ENCODE measurements around the gene CDCA7L.
"Not testable (repeated sequence)": the region's sequence is repeated elsewhere in the genome, so short reads cannot be mapped to it uniquely, and the experiment has no call there.

CDCA7L gene

GRCh38 chr7:21944616-21945453 lies 864 bp downstream of the CDCA7L start:
- peak overlapping the region; percentile 79 for H3K4me3 ChIP-seq (ENCODE audit: low read depth, low read length)

- H3K4me3 ChIP-seq (ENCODE audit: low read depth, low read length) = no peak overlapping the region
These were observed 2.3 kb downstream of the CDCA7L start for GRCh38 chr7:21943436-21943835.

- no peak overlapping the region for H3K4me3 ChIP-seq (ENCODE audit: low read depth, low read length)
These were observed 2.7 kb downstream of the CDCA7L start for GRCh38 chr7:21942955-21943354.

GRCh38 chr7:21941611-21942141 lies 4.0 kb downstream of the CDCA7L start:
- H3K4me3 ChIP-seq (ENCODE audit: low read depth, low read length) = no peak overlapping the region

- no peak overlapping the region for H3K4me3 ChIP-seq (ENCODE audit: low read depth, low read length)
These were observed 5.8 kb downstream of the CDCA7L start for GRCh38 chr7:21939858-21940372.

- no peak overlapping the region for H3K4me3 ChIP-seq (ENCODE audit: low read depth, low read length)
These were observed 6.4 kb downstream of the CDCA7L start for GRCh38 chr7:21939136-21939857.

- no peak overlapping the region for H3K4me3 ChIP-seq (ENCODE audit: low read depth, low read length)
These were observed 7.2 kb downstream of the CDCA7L start for GRCh38 chr7:21938463-21938862.

- no peak overlapping the region for H3K4me3 ChIP-seq (ENCODE audit: low read depth, low read length)
These were observed 10.9 kb downstream of the CDCA7L start for GRCh38 chr7:21934808-21935207.

- not testable (repeated sequence) for H3K4me3 ChIP-seq (ENCODE audit: low read depth, low read length)
These were observed 12.4 kb downstream of the CDCA7L start for GRCh38 chr7:21933293-21933692.

- H3K4me3 ChIP-seq (ENCODE audit: low read depth, low read length) = no peak overlapping the region
These were observed 18.0 kb downstream of the CDCA7L start for GRCh38 chr7:21927693-21928092.

- no peak overlapping the region for H3K4me3 ChIP-seq (ENCODE audit: low read depth, low read length)
These were observed 19.3 kb downstream of the CDCA7L start for GRCh38 chr7:21926448-21926847.

- H3K4me3 ChIP-seq (ENCODE audit: low read depth, low read length) = no peak overlapping the region
These were observed 22.0 kb downstream of the CDCA7L start for GRCh38 chr7:21923658-21924057.

GRCh38 chr7:21922605-21923004 lies 23.1 kb downstream of the CDCA7L start:
- no peak overlapping the region for H3K4me3 ChIP-seq (ENCODE audit: low read depth, low read length)

GRCh38 chr7:21920936-21921335 lies 24.8 kb downstream of the CDCA7L start:
- H3K4me3 ChIP-seq (ENCODE audit: low read depth, low read length) = no peak overlapping the region

GRCh38 chr7:21918216-21918615 lies 27.5 kb downstream of the CDCA7L start:
- H3K4me3 ChIP-seq (ENCODE audit: low read depth, low read length) = no peak overlapping the region

GRCh38 chr7:21916629-21917028 lies 29.1 kb downstream of the CDCA7L start:
- H3K4me3 ChIP-seq (ENCODE audit: low read depth, low read length) = no peak overlapping the region

- H3K4me3 ChIP-seq (ENCODE audit: low read depth, low read length) = no peak overlapping the region
These were observed 29.5 kb downstream of the CDCA7L start for GRCh38 chr7:21916176-21916575.

- H3K4me3 ChIP-seq (ENCODE audit: low read depth, low read length) = no peak overlapping the region
These were observed 30.6 kb downstream of the CDCA7L start for GRCh38 chr7:21915140-21915539.

GRCh38 chr7:21914671-21915070 lies 31.0 kb downstream of the CDCA7L start:
- no peak overlapping the region for H3K4me3 ChIP-seq (ENCODE audit: low read depth, low read length)

GRCh38 chr7:21912931-21913780 lies 32.5 kb downstream of the CDCA7L start:
- H3K4me3 ChIP-seq (ENCODE audit: low read depth, low read length) = no peak overlapping the region

- no peak overlapping the region for H3K4me3 ChIP-seq (ENCODE audit: low read depth, low read length)
These were observed 33.4 kb downstream of the CDCA7L start for GRCh38 chr7:21912305-21912704.

Data from iPS-11a (cell line).